Colonic mucosa (tissue), 4 donors: ENCODE data around the gene SCAI. TPM values are rescaled to one million over a fixed set of nuclear protein-coding genes. Genes with fewer than 3 reads are reported as not detected.

Experiments
- DNase-seq: peaks from one replicate; pipeline ENCODE4 v3.0.0-alpha.2; 2020
- H3K27ac ChIP-seq: fragments of 200-600 bp; one replicate; pipeline ENCODE4 v1.8.0; 2021
- H3K27me3 ChIP-seq: fragments of 200-600 bp; one replicate; pipeline ENCODE4 v1.8.0; 2021
- H3K36me3 ChIP-seq: fragments of 200-600 bp; one replicate; pipeline ENCODE4 v1.8.0; 2021
- H3K4me1 ChIP-seq: fragments of 200-600 bp; one replicate; pipeline ENCODE4 v1.8.0; 2021; ENCODE audit warnings: mild to moderate bottlenecking
- H3K4me3 ChIP-seq: fragments of 200-600 bp; one replicate; pipeline ENCODE4 v1.8.0; 2021
- H3K9ac ChIP-seq, 2 donors: one replicate each; pipeline ENCODE4 v1.7.0; 2013; ENCODE audit warnings: control low read depth in 2 of 2, low read depth in 2 of 2, low read length in 2 of 2
- H3K9me3 ChIP-seq: fragments of 200-600 bp; one replicate; pipeline ENCODE4 v1.8.0; 2021
- CTCF ChIP-seq: fragments of 200-600 bp; IDR thresholded peaks from one replicate; pipeline ENCODE4 v1.8.0; 2022; ENCODE audit warnings: antibody characterized with exemption, mild to moderate bottlenecking
- intact Hi-C: fragments of 100-400 bp; cut with DNase I; formaldehyde crosslinking; loops from one replicate; pipeline ENCODE4 v1.14.1; 2022
- total RNA-seq, 2 donors: library from RNA; stranded (reverse); fragmentation: NEBNext Ultra II Directional in 1 of 2; extraction: Animal tissue kit (Norgen Biotek cat#: 25700) in 1 of 2; gene quantifications; one replicate each; pipeline ENCODE4 v1.2.1, GENCODE V29; 2021
- donor health status: healthy.
- donor health status: DM: no; HTN: no; CAD: no.
- donor health status: DM: no; HTN: no; CAD: no.

The SCAI gene
- total RNA-seq, 2 donors from 2014 or later, result 6.7 to 8.3 TPM

GRCh38 chr9:124897570-124898460 lies 245.5 kb downstream of the SCAI start:
- no peak overlapping the region for H3K27ac ChIP-seq
- intact Hi-C loops, result no loop called here
- no peak overlapping the region for H3K4me3 ChIP-seq
- no peaks in the 10 kb centered on the region for H3K27me3 ChIP-seq
- DNase-seq, result no peak
- no peak overlapping the region for H3K9ac ChIP-seq
- no peak for TF ChIP-seq CTCF
- no peaks in the 10 kb centered on the region for H3K36me3 ChIP-seq
- H3K4me1 ChIP-seq, result no peaks in the 10 kb centered on the region
- no peaks in the 10 kb centered on the region for H3K9me3 ChIP-seq

- no peak for DNase-seq
- intact Hi-C loops, result no loop called here
Observed at GRCh38 chr9:124894741-124895170, 248.6 kb downstream of the SCAI start.

GRCh38 chr9:124894035-124894740 lies 249.1 kb downstream of the SCAI start:
- intact Hi-C loops, result no loop called here
- DNase-seq, result no peak
- Histone ChIP-seq H3K4me3 (no peak overlapping the region), H3K4me1 (no peaks in the 10 kb centered on the region), H3K36me3 (no peaks in the 10 kb centered on the region), H3K9ac (no peak overlapping the region), H3K9me3 (no peaks in the 10 kb centered on the region), H3K27me3 (no peaks in the 10 kb centered on the region), H3K27ac (no peak overlapping the region)
- TF ChIP-seq CTCF, result no peak

More at GRCh38 chr9:124894741-124895170, 248.6 kb downstream of the SCAI start:
- Histone ChIP-seq H3K4me1 (no peaks in the 10 kb centered on the region), H3K4me3 (no peak overlapping the region), H3K9ac (no peak overlapping the region), H3K27ac (no peak overlapping the region), H3K9me3 (no peaks in the 10 kb centered on the region), H3K36me3 (no peaks in the 10 kb centered on the region), H3K27me3 (no peaks in the 10 kb centered on the region)
- no peak for TF ChIP-seq CTCF

Other genes starting within 250 kb of the SCAI start
- gene GOLGA1, start 202.4 kb downstream of the SCAI start, total RNA-seq, result 10 to 100 TPM; 19.1 to 23.2 TPM
- gene PPP6C, start 46.3 kb upstream of the SCAI start, total RNA-seq, result 10 to 100 TPM; 48.2 to 54.7 TPM
- 10 to 100 TPM in 1 of 2 donors, 1 to 10 TPM in 1; 8.0 to 17.2 TPM for gene RABEPK, start 57.0 kb upstream of the SCAI start, total RNA-seq
- 100 to 1,000 TPM; 281 to 441 TPM for gene HSPA5, start 97.8 kb upstream of the SCAI start, total RNA-seq
- gene GAPVD1, start 118.3 kb upstream of the SCAI start, total RNA-seq, result 10 to 100 TPM; 38.9 to 42.0 TPM